Activated CD4-positive, alpha-beta T cell treated with anti-CD3 and anti-CD28 coated beads, Interleukin-2, amount 10 ng/mL, durations not matched to agents 24 days and 14 days (primary cell): ENCODE measurements around the gene WDR89. TPM values are rescaled to one million over a fixed set of nuclear protein-coding genes. Genes with fewer than 3 reads are reported as not detected.
"Not testable (repeated sequence)": the region's sequence is repeated elsewhere in the genome, so short reads cannot be mapped to it uniquely, and the experiment has no call there.

Experiments
- DNase-seq: peaks from one replicate; pipeline ENCODE4 v3.0.0; 2022
- H3K27ac Mint-ChIP-seq: one replicate; pipeline ENCODE4 v1.8.0; 2022; ENCODE audit warnings: mild to moderate bottlenecking, mixed read lengths
- H3K27me3 Mint-ChIP-seq: one replicate; pipeline ENCODE4 v1.8.0; 2022; ENCODE audit warnings: mixed read lengths
- H3K36me3 Mint-ChIP-seq: one replicate; pipeline ENCODE4 v1.8.0; 2022; ENCODE audit warnings: low read depth, mild to moderate bottlenecking, mixed read lengths
- H3K4me1 Mint-ChIP-seq: one replicate; pipeline ENCODE4 v1.8.0; 2021; ENCODE audit warnings: mixed read lengths
- H3K4me3 Mint-ChIP-seq: one replicate; pipeline ENCODE4 v1.8.0; 2022; ENCODE audit warnings: mild to moderate bottlenecking, moderate library complexity, mixed read lengths
- H3K9me3 Mint-ChIP-seq: one replicate; pipeline ENCODE4 v1.8.0; 2021; ENCODE audit warnings: mixed read lengths
- intact Hi-C: fragments of 100-400 bp; cut with micrococcal nuclease; formaldehyde crosslinking; loops from one replicate; pipeline ENCODE4 v1.15.1; 2023
- total RNA-seq: library from RNA; stranded (reverse); gene quantifications from 2 replicates; pipeline ENCODE4 v1.2.3, GENCODE V29; 2022

The WDR89 gene
- total RNA-seq, 1 donor from 2014 or later: 33.1 TPM

GRCh38 chr14:63598807-63599206 is 42.9 kb downstream of the WDR89 start:
- Mint-ChIP-seq H3K4me1 (no peaks in the 10 kb centered on the region), H3K27ac (no peak overlapping the region), H3K4me3 (no peak overlapping the region), H3K36me3 (peaks cover 76% of the 10 kb centered on the region), H3K27me3 (no peaks in the 10 kb centered on the region), H3K9me3 (peaks cover 15% of the 10 kb centered on the region)
- DNase-seq: no peak
- intact Hi-C loops: no loop called here

GRCh38 chr14:63596998-63597658 is 44.5 kb downstream of the WDR89 start:
- Mint-ChIP-seq H3K9me3 (peaks cover 15% of the 10 kb centered on the region), H3K36me3 (peaks cover 68% of the 10 kb centered on the region), H3K4me3 (no peak overlapping the region), H3K27me3 (no peaks in the 10 kb centered on the region), H3K27ac (no peak overlapping the region), H3K4me1 (no peaks in the 10 kb centered on the region)
- intact Hi-C loops: no loop called here
- no peak for DNase-seq

DNA sequence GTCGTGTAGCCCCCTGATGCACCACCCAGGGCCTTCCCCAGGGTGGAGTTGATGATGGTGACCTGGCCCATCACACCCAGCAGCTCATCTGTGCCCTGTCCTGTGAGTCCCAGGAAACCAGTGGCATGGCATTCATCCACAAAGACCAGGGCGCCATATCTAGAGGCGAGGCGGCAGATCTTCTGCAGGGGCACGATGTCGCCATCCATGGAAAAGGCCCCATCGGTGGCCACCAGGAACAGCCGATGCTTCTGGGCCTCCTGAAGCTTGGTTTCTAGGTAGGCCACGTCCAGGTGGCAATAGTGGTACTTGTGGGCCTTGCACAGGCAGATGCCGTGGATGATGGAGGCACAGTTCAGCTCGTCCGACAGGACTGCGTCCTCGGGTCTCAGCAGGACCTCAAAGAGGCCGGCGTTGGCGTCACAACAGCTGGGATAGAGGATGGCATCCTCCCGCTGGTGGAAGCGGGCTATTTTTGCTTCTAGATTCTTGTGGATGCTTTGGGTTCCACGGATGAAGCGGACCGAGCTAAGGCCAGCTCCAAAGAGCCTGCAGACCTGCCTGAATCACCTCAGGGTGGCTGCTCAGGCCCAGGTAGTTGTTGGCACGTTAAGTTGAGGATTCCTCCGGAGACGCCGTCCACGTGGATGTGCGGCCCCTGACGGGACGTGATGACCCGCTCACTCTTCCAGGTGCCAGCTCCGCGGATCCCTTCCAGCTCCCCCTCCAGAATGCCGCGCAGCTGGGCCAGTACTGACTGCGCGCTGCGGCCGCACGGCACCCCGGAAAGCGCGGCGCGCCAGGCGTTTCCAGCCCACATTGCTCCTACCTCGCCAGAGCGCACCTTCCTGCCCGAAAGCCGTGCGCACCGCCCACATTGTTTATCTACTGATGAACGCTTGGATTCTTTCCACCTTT is 47.0 kb downstream of the WDR89 start:
- intact Hi-C loops: no loop called here

DNA sequence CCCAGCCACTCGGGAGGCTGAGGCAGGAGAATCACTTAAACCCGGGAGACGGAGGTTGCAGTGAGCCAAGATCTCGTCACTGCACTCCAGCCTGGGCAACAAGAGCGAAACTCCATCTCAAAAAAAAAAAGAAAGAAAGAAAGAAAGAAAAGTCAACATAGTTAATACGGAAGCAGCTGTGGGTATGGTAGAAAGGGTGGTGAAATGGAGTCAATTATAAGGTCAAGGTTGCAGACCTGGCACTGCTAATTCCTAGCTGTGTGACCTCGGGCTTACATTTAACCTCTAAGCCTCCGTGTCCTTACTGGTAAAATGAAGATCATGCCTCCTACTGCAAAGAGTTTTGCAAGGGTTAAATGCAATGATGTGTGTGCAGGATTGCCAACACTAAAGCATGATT is 58.6 kb downstream of the WDR89 start:
- H3K27me3 Mint-ChIP-seq, intact Hi-C loops, H3K4me1 Mint-ChIP-seq: not testable (repeated sequence)

More for the DNA sequence above, 47.0 kb downstream of the WDR89 start:
- H3K36me3 Mint-ChIP-seq: peaks cover 49% of the 10 kb centered on the region
- no peaks in the 10 kb centered on the region for H3K27me3 Mint-ChIP-seq
- H3K4me3 Mint-ChIP-seq: no peak overlapping the region
- H3K27ac Mint-ChIP-seq: no peak overlapping the region
- peaks cover 15% of the 10 kb centered on the region for H3K9me3 Mint-ChIP-seq
- no peaks in the 10 kb centered on the region for H3K4me1 Mint-ChIP-seq
- DNase-seq: no peak

GRCh38 chr14:63581491-63581890 is 60.2 kb downstream of the WDR89 start:
- intact Hi-C loops: no loop called here
- Mint-ChIP-seq H3K4me1 (no peaks in the 10 kb centered on the region), H3K27ac (no peak overlapping the region), H3K27me3 (peaks cover 4% of the 10 kb centered on the region), H3K36me3 (no peaks in the 10 kb centered on the region), H3K4me3 (no peak overlapping the region), H3K9me3 (peaks cover 3% of the 10 kb centered on the region)
- DNase-seq: no peak

More for the DNA sequence above, 58.6 kb downstream of the WDR89 start:
- H3K27ac Mint-ChIP-seq, H3K4me3 Mint-ChIP-seq, H3K9me3 Mint-ChIP-seq, DNase-seq, H3K36me3 Mint-ChIP-seq: not testable (repeated sequence)

DNA sequence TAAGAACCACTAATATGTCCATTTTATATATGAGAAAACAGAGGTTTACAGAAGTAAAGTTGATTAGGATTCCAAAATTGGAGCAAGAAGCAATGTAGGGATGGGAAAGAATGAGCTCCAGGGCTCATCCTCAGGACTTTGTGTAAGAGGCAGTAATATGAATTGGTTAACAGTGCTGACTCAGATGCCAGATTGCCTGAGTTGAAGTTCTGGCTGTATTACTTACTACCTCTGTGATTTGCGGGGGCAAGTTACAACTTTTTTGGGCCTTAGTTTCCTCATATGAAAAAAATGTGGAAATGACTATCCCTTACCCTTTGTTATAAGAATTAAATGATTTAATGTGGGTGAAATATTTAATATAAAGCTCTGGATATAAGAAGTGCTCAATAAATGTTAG is 63.4 kb downstream of the WDR89 start:
- H3K27ac Mint-ChIP-seq: no peak overlapping the region
- H3K4me1 Mint-ChIP-seq: no peaks in the 10 kb centered on the region

GRCh38 chr14:63573581-63573980 is 68.1 kb downstream of the WDR89 start:
- H3K4me3 Mint-ChIP-seq: no peak overlapping the region
- H3K36me3 Mint-ChIP-seq: no peaks in the 10 kb centered on the region
- no peaks in the 10 kb centered on the region for H3K4me1 Mint-ChIP-seq
- H3K27me3 Mint-ChIP-seq: peaks cover 3% of the 10 kb centered on the region
- no peak for DNase-seq
- intact Hi-C loops: no loop called here
- no peak overlapping the region for H3K27ac Mint-ChIP-seq
- H3K9me3 Mint-ChIP-seq: no peaks in the 10 kb centered on the region

More for the DNA sequence above, 63.4 kb downstream of the WDR89 start:
- Mint-ChIP-seq H3K4me3 (no peak overlapping the region), H3K27me3 (peaks cover 2% of the 10 kb centered on the region), H3K36me3 (no peaks in the 10 kb centered on the region), H3K9me3 (peaks cover 3% of the 10 kb centered on the region)
- no peak for DNase-seq
- intact Hi-C loops: no loop called here

GRCh38 chr14:63565448-63565847 is 76.2 kb downstream of the WDR89 start:
- Mint-ChIP-seq H3K36me3 (no peaks in the 10 kb centered on the region), H3K4me3 (no peak overlapping the region), H3K27ac (no peak overlapping the region), H3K4me1 (no peaks in the 10 kb centered on the region), H3K9me3 (no peaks in the 10 kb centered on the region), H3K27me3 (peaks cover 14% of the 10 kb centered on the region)
- DNase-seq: no peak
- intact Hi-C loops: no loop called here

- intact Hi-C loops: no loop called here
- DNase-seq: no peak
- Mint-ChIP-seq H3K36me3 (no peaks in the 10 kb centered on the region), H3K9me3 (no peaks in the 10 kb centered on the region), H3K4me1 (no peaks in the 10 kb centered on the region), H3K27ac (no peak overlapping the region), H3K27me3 (peaks cover 14% of the 10 kb centered on the region), H3K4me3 (no peak overlapping the region)
These were observed 77.4 kb downstream of the WDR89 start for GRCh38 chr14:63564318-63564717.

DNA sequence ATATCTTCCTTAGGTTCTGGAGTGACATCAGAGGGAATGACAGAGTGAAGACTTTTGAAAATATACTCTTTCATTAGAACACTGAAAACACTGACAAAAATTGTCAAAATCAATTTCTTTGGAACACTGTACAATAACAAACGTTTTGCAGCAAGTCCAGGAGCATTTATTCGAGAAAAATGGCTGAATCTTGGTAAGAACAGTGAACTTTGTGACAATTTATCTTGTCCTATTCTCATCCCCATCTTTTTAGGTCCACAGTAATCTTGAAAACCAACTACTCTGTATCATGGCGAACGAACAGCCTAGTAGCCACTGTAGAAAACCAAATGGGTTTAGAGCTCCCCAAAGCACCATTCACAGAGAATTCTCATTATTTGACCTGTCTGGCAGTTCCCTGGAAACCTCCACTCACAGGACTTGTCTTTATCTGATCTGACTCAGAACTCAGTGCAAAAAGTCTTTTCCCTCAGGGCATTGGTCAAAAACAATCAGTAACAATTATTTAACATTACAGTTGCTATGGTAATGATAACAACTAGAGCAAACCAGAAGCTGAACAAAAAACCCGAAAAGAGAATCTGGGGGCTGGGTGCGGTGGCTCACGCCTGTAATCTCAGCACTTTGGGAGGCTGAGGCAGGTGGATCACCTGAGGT is 78.2 kb downstream of the WDR89 start:
- Mint-ChIP-seq H3K4me1 (no peaks in the 10 kb centered on the region), H3K4me3 (no peak overlapping the region), H3K27ac (no peak overlapping the region), H3K36me3 (no peaks in the 10 kb centered on the region), H3K27me3 (peaks cover 14% of the 10 kb centered on the region), H3K9me3 (no peaks in the 10 kb centered on the region)
- no peak for DNase-seq
- intact Hi-C loops: no loop called here

GRCh38 chr14:63562405-63562804 is 79.3 kb downstream of the WDR89 start:
- no peaks in the 10 kb centered on the region for H3K4me1 Mint-ChIP-seq
- H3K27me3 Mint-ChIP-seq: peaks cover 14% of the 10 kb centered on the region
- intact Hi-C loops: no loop called here

DNA sequence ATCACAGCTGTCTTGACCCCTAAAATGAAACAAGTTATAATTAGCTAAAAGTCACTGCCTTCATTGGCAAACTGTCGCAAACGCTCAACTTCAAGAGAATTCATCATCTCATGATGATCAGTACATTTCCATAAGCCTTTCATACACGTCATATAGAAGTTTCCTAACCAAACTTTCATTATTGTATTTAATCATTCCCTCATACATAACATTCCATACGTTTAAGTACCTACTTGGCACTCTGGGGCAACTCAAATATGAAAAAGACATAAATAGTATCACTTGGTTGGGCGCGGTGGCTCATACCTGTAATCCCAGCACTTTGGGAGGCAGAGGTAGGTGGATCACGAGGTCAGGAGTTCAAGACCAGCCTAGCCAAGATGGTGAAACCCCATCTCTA is 86.1 kb downstream of the WDR89 start:
- Mint-ChIP-seq H3K4me3 (no peak overlapping the region), H3K4me1 (peaks cover 3% of the 10 kb centered on the region), H3K9me3 (no peaks in the 10 kb centered on the region), H3K27me3 (peaks cover 1% of the 10 kb centered on the region), H3K27ac (no peak overlapping the region), H3K36me3 (no peaks in the 10 kb centered on the region)
- DNase-seq: no peak
- intact Hi-C loops: no loop called here

More at GRCh38 chr14:63562405-63562804, 79.3 kb downstream of the WDR89 start:
- Mint-ChIP-seq H3K27ac (no peak overlapping the region), H3K36me3 (no peaks in the 10 kb centered on the region), H3K9me3 (no peaks in the 10 kb centered on the region), H3K4me3 (no peak overlapping the region)
- DNase-seq: no peak

GRCh38 chr14:63551332-63551731 is 90.3 kb downstream of the WDR89 start:
- no peaks in the 10 kb centered on the region for H3K9me3 Mint-ChIP-seq
- DNase-seq: no peak
- H3K4me1 Mint-ChIP-seq: peaks cover 3% of the 10 kb centered on the region
- no peaks in the 10 kb centered on the region for H3K36me3 Mint-ChIP-seq
- H3K27me3 Mint-ChIP-seq: peaks cover 3% of the 10 kb centered on the region
- H3K4me3 Mint-ChIP-seq: no peak overlapping the region
- no peak overlapping the region for H3K27ac Mint-ChIP-seq
- intact Hi-C loops: no loop called here

DNA sequence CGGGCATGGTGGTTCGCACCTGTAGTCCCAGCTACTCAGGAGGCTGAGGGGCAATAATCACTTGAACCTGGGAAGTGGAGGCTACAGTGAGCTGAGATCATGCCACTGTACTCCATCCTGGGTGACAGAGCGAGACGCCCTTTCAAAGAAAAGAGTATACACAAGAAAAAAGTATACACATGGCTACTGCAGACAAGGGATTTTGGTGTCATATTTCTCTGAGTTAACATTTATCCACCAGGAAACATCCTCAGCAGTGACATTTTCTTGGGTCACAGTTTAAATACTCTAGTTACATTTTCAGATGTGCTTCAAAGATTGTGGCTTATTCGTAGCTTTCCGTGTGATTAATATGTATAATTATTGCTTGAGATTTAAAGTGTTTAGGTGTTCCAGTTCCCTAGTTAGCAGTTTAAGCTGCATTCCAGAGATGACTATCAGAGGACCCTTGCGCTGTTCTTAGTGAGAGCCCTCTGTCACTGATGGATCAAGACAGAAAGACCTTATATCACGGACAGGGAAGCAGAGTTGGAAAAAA is 93.8 kb downstream of the WDR89 start:
- Mint-ChIP-seq H3K36me3 (peaks cover 4% of the 10 kb centered on the region), H3K27me3 (peaks cover 3% of the 10 kb centered on the region), H3K27ac (no peak overlapping the region), H3K4me1 (peaks cover 14% of the 10 kb centered on the region), H3K9me3 (no peaks in the 10 kb centered on the region), H3K4me3 (no peak overlapping the region)
- no peak for DNase-seq
- intact Hi-C loops: no loop called here
